GM12873 (cell line): ENCODE results near the gene GAS2L1.

ENCODE experiments used
- CTCF ChIP-seq: IDR thresholded peaks from 2 replicates; pipeline ENCODE4 v1.5.1; 2012; ENCODE audit warnings: low read depth, mild to moderate bottlenecking, moderate library complexity, low read length, control low read depth; ENCODE audit not compliant: insufficient read depth; ENCODE audit errors: missing control alignments

The GAS2L1 gene

GRCh38 chr22:29334696-29335344 lies 28.4 kb downstream of the GAS2L1 start:
- no peak for TF ChIP-seq CTCF

- no peak for TF ChIP-seq CTCF
These were observed 29.2 kb downstream of the GAS2L1 start for GRCh38 chr22:29335656-29336055.

GRCh38 chr22:29336751-29337490 lies 30.5 kb downstream of the GAS2L1 start:
- no peak for TF ChIP-seq CTCF

- TF ChIP-seq CTCF, result no peak
These were observed 31.3 kb downstream of the GAS2L1 start for GRCh38 chr22:29337631-29338284.

GRCh38 chr22:29338398-29338797 lies 31.9 kb downstream of the GAS2L1 start:
- TF ChIP-seq CTCF, result no peak

- TF ChIP-seq CTCF, result no peak
These were observed 33.2 kb downstream of the GAS2L1 start for GRCh38 chr22:29339381-29340235.
